Measurements from ENCODE around the gene KIRREL3.

DNA sequence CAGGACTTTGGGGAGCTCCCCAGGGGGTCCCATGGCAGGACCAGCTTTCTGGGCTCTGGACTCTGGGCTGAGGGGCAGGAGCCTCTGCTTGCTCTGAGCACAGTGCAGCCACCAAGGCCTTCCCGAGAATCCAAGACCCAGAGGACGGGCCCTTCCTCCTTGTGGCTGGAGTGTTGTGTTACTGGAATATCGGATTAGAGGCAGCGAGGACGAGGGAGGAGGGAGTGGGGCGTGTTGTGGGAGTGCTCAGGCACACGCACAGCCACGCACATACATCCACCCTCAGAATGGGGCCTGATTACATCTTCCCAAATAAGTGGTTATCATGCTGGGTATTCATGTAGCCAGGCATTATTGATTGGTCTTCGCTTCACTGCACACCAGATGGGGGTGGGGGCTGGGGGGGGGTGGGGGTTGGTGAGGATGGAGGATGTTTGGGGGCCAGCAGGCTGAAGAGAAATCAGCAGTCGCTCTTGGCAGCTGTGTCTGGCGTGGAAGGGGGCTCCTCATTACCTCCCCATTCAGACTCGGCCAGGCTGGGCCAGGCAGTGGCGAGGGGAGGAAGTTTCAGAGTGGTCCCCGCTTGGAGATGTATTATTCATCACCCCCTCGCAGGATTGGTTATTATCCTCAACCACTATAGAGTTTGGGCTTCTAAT is 524.2 kb downstream of the KIRREL3 start:
- TF ChIP-seq, protein P1, sequence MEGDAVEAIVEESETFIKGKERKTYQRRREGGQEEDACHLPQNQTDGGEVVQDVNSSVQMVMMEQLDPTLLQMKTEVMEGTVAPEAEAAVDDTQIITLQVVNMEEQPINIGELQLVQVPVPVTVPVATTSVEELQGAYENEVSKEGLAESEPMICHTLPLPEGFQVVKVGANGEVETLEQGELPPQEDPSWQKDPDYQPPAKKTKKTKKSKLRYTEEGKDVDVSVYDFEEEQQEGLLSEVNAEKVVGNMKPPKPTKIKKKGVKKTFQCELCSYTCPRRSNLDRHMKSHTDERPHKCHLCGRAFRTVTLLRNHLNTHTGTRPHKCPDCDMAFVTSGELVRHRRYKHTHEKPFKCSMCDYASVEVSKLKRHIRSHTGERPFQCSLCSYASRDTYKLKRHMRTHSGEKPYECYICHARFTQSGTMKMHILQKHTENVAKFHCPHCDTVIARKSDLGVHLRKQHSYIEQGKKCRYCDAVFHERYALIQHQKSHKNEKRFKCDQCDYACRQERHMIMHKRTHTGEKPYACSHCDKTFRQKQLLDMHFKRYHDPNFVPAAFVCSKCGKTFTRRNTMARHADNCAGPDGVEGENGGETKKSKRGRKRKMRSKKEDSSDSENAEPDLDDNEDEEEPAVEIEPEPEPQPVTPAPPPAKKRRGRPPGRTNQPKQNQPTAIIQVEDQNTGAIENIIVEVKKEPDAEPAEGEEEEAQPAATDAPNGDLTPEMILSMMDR (conservative IDR thresholded peaks at IDR 0.05): no peak
- TF ChIP-seq ZFX (IDR thresholded peaks at IDR 0.05): no peak
